NCI-H446 (cell line): ENCODE measurements around the gene AKAP6.

Source experiments
- DNase-seq, 2 experiments: peaks; one replicate each; lab custom pipeline; 2025; lab: John Stamatoyannopoulos, UW

The AKAP6 gene

GRCh38 chr14:32625211-32625610 is 296.1 kb downstream of the AKAP6 start:
- DNase-seq = no peak

GRCh38 chr14:32627545-32628298 is 298.6 kb downstream of the AKAP6 start:
- DNase-seq = no peak

GRCh38 chr14:32629236-32629635 is 300.1 kb downstream of the AKAP6 start:
- no peak for DNase-seq

- DNase-seq = no peak
These were observed 301.6 kb downstream of the AKAP6 start for GRCh38 chr14:32630701-32631100.

GRCh38 chr14:32633224-32633859 is 304.2 kb downstream of the AKAP6 start:
- DNase-seq = no peak

GRCh38 chr14:32633930-32634329 is 304.8 kb downstream of the AKAP6 start:
- no peak for DNase-seq

GRCh38 chr14:32635061-32635719 is 306.1 kb downstream of the AKAP6 start:
- DNase-seq = no peak

- no peak for DNase-seq
These were observed 308.5 kb downstream of the AKAP6 start for GRCh38 chr14:32637582-32637981.

GRCh38 chr14:32639208-32639607 is 310.1 kb downstream of the AKAP6 start:
- DNase-seq = no peak

- DNase-seq = no peak
These were observed 316.5 kb downstream of the AKAP6 start for GRCh38 chr14:32645551-32645950.

GRCh38 chr14:32648434-32648833 is 319.3 kb downstream of the AKAP6 start:
- DNase-seq = no peak

GRCh38 chr14:32650030-32650429 is 320.9 kb downstream of the AKAP6 start:
- DNase-seq = no peak

GRCh38 chr14:32650665-32651064 is 321.6 kb downstream of the AKAP6 start:
- no peak for DNase-seq

- DNase-seq = no peak
These were observed 325.0 kb downstream of the AKAP6 start for GRCh38 chr14:32654106-32654505.

GRCh38 chr14:32656601-32657000 is 327.5 kb downstream of the AKAP6 start:
- DNase-seq = no peak

- DNase-seq = no peak
These were observed 328.0 kb downstream of the AKAP6 start for GRCh38 chr14:32657081-32657480.

GRCh38 chr14:32661216-32661615 is 332.1 kb downstream of the AKAP6 start:
- DNase-seq = no peak

GRCh38 chr14:32662211-32662610 is 333.1 kb downstream of the AKAP6 start:
- DNase-seq = no peak

- no peak for DNase-seq
These were observed 337.2 kb downstream of the AKAP6 start for GRCh38 chr14:32666308-32666707.

- no peak for DNase-seq
These were observed 338.2 kb downstream of the AKAP6 start for GRCh38 chr14:32667287-32667686.

- DNase-seq = no peak
These were observed 338.7 kb downstream of the AKAP6 start for GRCh38 chr14:32667791-32668190.

GRCh38 chr14:32669391-32669790 is 340.3 kb downstream of the AKAP6 start:
- DNase-seq = no peak

GRCh38 chr14:32675433-32675832 is 346.3 kb downstream of the AKAP6 start:
- DNase-seq = no peak
